HepG2 (cell line): ENCODE results near the gene SEL1L2. TPM values are rescaled to one million over a fixed set of nuclear protein-coding genes. Genes with fewer than 3 reads are reported as not detected.

Experiments
- BHLHE40 ChIP-seq: IDR thresholded peaks from 2 replicates; pipeline ENCODE4 v1.6.1; 2011; ENCODE audit warnings: low read length, improper control_type of control experiment
- CBFB ChIP-seq: sonication (generic); formaldehyde crosslinking; IDR thresholded peaks from 2 replicates; pipeline ENCODE4 v1.4.0; 2020; ENCODE audit warnings: missing genetic modification reagents
- FOXA1 ChIP-seq, 2 experiments: fragments of 450-650 bp in 1 of 2; sonication (generic) in 1 of 2; formaldehyde crosslinking in 1 of 2; IDR thresholded peaks; 2 replicates each; pipeline versions ENCODE4 v1.4.0 to v1.6.1; 2016 to 2020; ENCODE audit warnings: missing genetic modification reagents in 1 of 2
- HMG20B ChIP-seq: conservative IDR thresholded peaks from 2 replicates; pipeline ENCODE4 v1.6.1; 2016; ENCODE audit warnings: missing genetic modification reagents, missing compliant biosample characterization
- HOXA3 ChIP-seq: sonication (generic); formaldehyde crosslinking; IDR thresholded peaks from 2 replicates; pipeline ENCODE4 v1.5.0; 2020; ENCODE audit warnings: missing genetic modification reagents
- KLF16 ChIP-seq, 2 experiments: sonication (generic) in 1 of 2; formaldehyde crosslinking in 1 of 2; IDR thresholded peaks; 2 replicates each; pipeline versions ENCODE4 v1.6.1 to v1.8.0; 2016 to 2023; ENCODE audit warnings: missing genetic modification reagents in 2 of 2, missing compliant biosample characterization in 1 of 2
- MED13 ChIP-seq: sonication (generic); formaldehyde crosslinking; IDR thresholded peaks from 2 replicates; pipeline ENCODE4 v1.5.0; 2020; ENCODE audit warnings: missing genetic modification reagents
- MXI1 ChIP-seq: IDR thresholded peaks from 3 replicates; pipeline ENCODE4 v1.6.1; 2012; ENCODE audit warnings: low read depth, low read length, inconsistent platforms, borderline replicate concordance
- NFAT5 ChIP-seq: sonication (generic); formaldehyde crosslinking; IDR thresholded peaks from 2 replicates; pipeline ENCODE4 v1.4.0; 2020; ENCODE audit warnings: missing genetic modification reagents
- NR1H2 ChIP-seq: sonication (generic); formaldehyde crosslinking; IDR thresholded peaks from 2 replicates; pipeline ENCODE4 v1.8.1; 2022; ENCODE audit warnings: low read depth, missing genetic modification reagents, borderline replicate concordance
- NR2C2 ChIP-seq: sonication (generic); formaldehyde crosslinking; IDR thresholded peaks from 2 replicates; pipeline ENCODE4 v1.4.0; 2020; ENCODE audit warnings: missing genetic modification reagents, mild to moderate bottlenecking, moderate library complexity, borderline replicate concordance
- TOE1 ChIP-seq: sonication (generic); formaldehyde crosslinking; IDR thresholded peaks from 2 replicates; pipeline ENCODE4 v1.4.0; 2020; ENCODE audit warnings: mild to moderate bottlenecking, missing genetic modification reagents
- ZFYVE20 ChIP-seq: sonication (generic); formaldehyde crosslinking; IDR thresholded peaks from 2 replicates; pipeline ENCODE4 v1.8.0; 2023; ENCODE audit warnings: low read depth, mild to moderate bottlenecking, moderate library complexity, missing genetic modification reagents, borderline replicate concordance
- ZNF350 ChIP-seq: sonication (generic); formaldehyde crosslinking; IDR thresholded peaks from 2 replicates; pipeline ENCODE4 v1.4.0; 2020; ENCODE audit warnings: mild to moderate bottlenecking, low read depth, missing genetic modification reagents, borderline replicate concordance
- ZNF547 ChIP-seq: sonication (generic); formaldehyde crosslinking; IDR thresholded peaks from 2 replicates; pipeline ENCODE4 v1.5.1; 2020; ENCODE audit warnings: mild to moderate bottlenecking, missing genetic modification reagents
- polyA plus RNA-seq, 8 experiments: library from polyadenylated mRNA; depleted of rRNA in 3 of 8; stranded (reverse) in 7 of 8; unstranded in 1 of 8; fragments of >200 nt; fragmentation: Illumina TruSeq in 4 of 8; extraction: Trizol in 4 of 8; gene quantifications; 2 replicates each; pipeline versions ENCODE4 v1.2.1 to v1.2.3, GENCODE V29; 2011 to 2016; ENCODE audit warnings: low read depth in 4 of 8, missing spikeins in 1 of 8, mixed read lengths in 1 of 8; ENCODE audit not compliant: insufficient read depth in 1 of 8
- total RNA-seq, 5 experiments: library from RNA; depleted of rRNA; stranded (reverse); fragments of >200 nt; fragmentation: Illumina TruSeq; extraction: Trizol; gene quantifications; 2 replicates each; pipeline ENCODE4 v1.2.3, GENCODE V29; 2016; ENCODE audit warnings: low read depth in 1 of 5
- TF ChIP-seq, protein P1 (sequence below): IDR thresholded peaks from 2 replicates; pipeline ENCODE4 v1.6.1; 2016; ENCODE audit warnings: low read depth, missing genetic modification reagents, missing compliant biosample characterization
- TF ChIP-seq, protein P2 (sequence below): sonication (generic); formaldehyde crosslinking; IDR thresholded peaks from 2 replicates; pipeline ENCODE4 v1.8.1; 2023; ENCODE audit warnings: mild to moderate bottlenecking, missing genetic modification reagents

Gene SEL1L2
- total and polyA plus RNA-seq, 2 of the 13 experiments (the other 11 are each of a cell fraction or from before 2014, with no cell fraction given), result not detected

DNA sequence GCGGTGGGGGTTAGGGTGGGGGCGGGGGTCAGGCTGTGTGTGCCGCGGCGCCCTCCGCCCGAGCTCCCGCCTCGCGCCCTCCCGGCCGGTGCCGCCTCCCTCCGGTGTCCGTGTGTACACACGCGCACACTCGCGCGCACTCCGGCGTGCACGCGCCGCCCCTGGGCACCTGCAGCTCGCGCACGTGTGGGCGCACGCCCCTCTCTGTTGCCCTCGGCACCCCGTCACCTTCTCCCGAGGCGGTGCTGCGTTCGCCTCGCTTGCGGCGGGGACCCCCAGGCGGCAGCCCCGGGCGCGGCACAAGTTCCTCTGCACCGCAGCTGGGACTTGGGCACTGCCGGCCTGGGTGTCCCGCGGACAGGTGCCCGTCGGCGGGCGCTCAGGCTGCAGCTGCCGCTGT, 5.4 kb upstream of the SEL1L2 start (continued):
- TF ChIP-seq, protein P1, sequence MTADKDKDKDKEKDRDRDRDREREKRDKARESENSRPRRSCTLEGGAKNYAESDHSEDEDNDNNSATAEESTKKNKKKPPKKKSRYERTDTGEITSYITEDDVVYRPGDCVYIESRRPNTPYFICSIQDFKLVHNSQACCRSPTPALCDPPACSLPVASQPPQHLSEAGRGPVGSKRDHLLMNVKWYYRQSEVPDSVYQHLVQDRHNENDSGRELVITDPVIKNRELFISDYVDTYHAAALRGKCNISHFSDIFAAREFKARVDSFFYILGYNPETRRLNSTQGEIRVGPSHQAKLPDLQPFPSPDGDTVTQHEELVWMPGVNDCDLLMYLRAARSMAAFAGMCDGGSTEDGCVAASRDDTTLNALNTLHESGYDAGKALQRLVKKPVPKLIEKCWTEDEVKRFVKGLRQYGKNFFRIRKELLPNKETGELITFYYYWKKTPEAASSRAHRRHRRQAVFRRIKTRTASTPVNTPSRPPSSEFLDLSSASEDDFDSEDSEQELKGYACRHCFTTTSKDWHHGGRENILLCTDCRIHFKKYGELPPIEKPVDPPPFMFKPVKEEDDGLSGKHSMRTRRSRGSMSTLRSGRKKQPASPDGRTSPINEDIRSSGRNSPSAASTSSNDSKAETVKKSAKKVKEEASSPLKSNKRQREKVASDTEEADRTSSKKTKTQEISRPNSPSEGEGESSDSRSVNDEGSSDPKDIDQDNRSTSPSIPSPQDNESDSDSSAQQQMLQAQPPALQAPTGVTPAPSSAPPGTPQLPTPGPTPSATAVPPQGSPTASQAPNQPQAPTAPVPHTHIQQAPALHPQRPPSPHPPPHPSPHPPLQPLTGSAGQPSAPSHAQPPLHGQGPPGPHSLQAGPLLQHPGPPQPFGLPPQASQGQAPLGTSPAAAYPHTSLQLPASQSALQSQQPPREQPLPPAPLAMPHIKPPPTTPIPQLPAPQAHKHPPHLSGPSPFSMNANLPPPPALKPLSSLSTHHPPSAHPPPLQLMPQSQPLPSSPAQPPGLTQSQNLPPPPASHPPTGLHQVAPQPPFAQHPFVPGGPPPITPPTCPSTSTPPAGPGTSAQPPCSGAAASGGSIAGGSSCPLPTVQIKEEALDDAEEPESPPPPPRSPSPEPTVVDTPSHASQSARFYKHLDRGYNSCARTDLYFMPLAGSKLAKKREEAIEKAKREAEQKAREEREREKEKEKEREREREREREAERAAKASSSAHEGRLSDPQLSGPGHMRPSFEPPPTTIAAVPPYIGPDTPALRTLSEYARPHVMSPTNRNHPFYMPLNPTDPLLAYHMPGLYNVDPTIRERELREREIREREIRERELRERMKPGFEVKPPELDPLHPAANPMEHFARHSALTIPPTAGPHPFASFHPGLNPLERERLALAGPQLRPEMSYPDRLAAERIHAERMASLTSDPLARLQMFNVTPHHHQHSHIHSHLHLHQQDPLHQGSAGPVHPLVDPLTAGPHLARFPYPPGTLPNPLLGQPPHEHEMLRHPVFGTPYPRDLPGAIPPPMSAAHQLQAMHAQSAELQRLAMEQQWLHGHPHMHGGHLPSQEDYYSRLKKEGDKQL (CRISPR knock-in tag), result no peak
- TF ChIP-seq ZNF350 (CRISPR knock-in tag) (no peak), ZFYVE20 (no peak), KLF16 (CRISPR knock-in tag; IDR thresholded peaks at IDR 0.05) (no peak), FOXA1 (IDR thresholded peaks at IDR 0.05) (no peak), FOXA1 (CRISPR knock-in tag; IDR thresholded peaks at IDR 0.05) (peak; percentile 84), HOXA3 (CRISPR knock-in tag) (no peak), MED13 (CRISPR knock-in tag) (no peak), MXI1 (0 out of 3 replicates have a peak, but pooled peaks have one; percentile 23), NR2C2 (CRISPR knock-in tag) (no peak), NR1H2 (CRISPR knock-in tag) (no peak), CBFB (CRISPR knock-in tag) (0 out of 2 replicates have a peak, but pooled peaks have one; percentile 35), HMG20B (CRISPR knock-in tag) (no peak), ZNF547 (CRISPR knock-in tag) (no peak), NFAT5 (0 out of 2 replicates have a peak, but pooled peaks have one; percentile 48), TOE1 (no peak), BHLHE40 (peak; percentile 39; the same call in 1 of the 2 replicates)
- TF ChIP-seq, protein P2, sequence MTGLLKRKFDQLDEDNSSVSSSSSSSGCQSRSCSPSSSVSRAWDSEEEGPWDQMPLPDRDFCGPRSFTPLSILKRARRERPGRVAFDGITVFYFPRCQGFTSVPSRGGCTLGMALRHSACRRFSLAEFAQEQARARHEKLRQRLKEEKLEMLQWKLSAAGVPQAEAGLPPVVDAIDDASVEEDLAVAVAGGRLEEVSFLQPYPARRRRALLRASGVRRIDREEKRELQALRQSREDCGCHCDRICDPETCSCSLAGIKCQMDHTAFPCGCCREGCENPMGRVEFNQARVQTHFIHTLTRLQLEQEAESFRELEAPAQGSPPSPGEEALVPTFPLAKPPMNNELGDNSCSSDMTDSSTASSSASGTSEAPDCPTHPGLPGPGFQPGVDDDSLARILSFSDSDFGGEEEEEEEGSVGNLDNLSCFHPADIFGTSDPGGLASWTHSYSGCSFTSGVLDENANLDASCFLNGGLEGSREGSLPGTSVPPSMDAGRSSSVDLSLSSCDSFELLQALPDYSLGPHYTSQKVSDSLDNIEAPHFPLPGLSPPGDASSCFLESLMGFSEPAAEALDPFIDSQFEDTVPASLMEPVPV, result no peak
